NK-92 (cell line): ENCODE measurements around the gene C15orf61.

Experiments
- DNase-seq: peaks from one replicate; lab custom pipeline; 2025; ENCODE audit not compliant: unreplicated experiment; lab: John Stamatoyannopoulos, UW

The C15orf61 gene

DNA sequence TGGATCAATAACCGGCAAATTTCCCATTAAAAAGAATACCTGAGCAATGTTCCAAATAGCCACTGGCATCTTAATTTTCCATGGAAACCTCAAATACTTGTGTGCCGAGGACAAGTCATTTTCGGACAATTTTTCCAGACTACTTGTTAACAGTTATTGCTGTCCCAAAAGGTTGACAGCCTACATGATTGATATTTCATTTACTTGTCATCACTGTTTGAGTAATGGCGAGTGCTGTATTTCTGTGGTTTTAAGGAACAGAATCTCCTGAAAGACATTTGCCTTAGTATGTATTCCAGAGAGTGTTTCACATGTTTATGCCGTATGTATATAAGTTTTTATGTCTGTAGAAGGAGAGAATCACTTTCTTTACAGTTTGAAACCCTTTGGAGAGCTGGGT is 58.2 kb downstream of the C15orf61 start:
- DNase-seq: no peak
